Activated T-helper 9 cell treated with anti-CD3 and anti-CD28 coated beads, Interleukin-2, amount 50 U/mL, for 16 hours (primary cell): ENCODE results near the gene PDGFB.
"Not testable (repeated sequence)": the region's sequence is repeated elsewhere in the genome, so short reads cannot be mapped to it uniquely, and the experiment has no call there.

ENCODE experiments used
- DNase-seq: peaks from one replicate; pipeline ENCODE4 v3.0.0-alpha.2; 2020; ENCODE audit warnings: low read depth

PDGFB gene

DNA sequence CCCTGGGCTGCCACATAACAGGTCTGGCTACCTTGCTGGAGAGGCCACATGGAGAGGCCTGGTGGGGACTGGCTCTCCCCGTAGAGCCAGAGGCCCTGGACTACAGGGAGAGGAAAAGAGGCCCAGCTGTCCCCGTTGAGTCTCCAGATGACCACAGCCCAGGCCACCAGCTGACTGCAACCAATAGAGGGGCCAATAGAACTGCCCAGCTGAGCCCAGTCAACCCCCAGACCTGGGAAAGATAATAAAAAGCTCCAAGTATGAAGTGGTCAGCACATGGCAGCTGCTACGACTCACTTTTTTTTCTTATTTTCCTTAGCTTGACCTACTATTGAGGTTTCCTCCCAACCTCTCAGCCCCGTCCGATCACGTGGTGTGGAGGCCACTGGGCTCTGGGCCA lies 18.4 kb downstream of the PDGFB start:
- DNase-seq: no peak

DNA sequence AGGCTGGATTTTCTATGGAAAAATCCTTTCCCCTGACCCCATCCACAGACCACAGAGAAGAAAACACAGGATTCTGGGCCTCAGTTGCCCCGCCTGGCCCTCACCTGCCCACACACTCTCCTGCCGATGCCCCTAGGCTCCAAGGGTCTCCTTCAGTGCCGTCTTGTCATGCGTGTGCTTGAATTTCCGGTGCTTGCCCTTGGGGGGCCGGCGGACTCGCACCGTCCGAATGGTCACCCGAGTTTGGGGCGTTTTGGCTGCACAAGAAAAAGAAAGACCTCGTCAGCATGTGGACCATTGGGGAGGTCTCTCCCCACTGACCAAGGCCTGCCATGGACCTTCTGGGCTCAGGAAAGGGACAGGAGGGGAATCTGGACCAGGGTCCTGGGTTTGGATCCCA lies 19.2 kb downstream of the PDGFB start:
- DNase-seq: no peak

GRCh38 chr22:39224550-39224949 lies 20.2 kb downstream of the PDGFB start:
- no peak for DNase-seq

- DNase-seq: no peak
Observed at GRCh38 chr22:39223091-39223710, 21.6 kb downstream of the PDGFB start.

DNA sequence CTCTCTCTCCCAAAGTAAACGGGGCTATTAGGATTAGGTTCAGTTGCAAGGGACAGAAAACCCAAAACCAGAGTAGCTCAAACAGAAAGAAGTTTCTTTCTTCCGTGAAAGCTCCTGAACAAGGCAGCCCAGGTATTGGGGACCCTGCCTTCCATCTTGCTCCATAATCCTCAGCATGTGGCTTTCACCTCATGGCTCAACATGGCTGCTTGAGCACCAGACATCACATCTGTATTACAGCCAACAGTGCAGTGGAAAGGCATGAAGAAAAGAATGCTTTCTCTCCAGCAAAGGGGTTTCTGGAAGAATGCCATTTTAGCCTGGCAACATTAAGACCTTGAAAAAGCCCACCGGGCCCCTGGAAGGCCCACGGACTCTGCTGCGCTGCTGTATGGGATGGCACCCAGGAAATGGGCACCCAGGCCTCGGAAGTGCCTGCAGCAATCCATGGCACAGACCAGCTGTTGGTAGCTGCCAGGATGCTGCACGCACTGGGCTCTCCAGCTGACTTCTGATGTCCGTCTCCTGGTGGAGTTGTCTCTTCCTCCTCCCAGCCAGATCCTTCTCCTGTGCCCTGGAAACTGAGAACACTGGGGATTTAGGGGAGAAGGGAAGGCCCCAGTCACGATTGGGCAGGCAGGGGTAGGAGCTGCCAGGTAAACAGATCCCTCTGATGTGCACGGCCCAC lies 22.6 kb downstream of the PDGFB start:
- no peak for DNase-seq

GRCh38 chr22:39220890-39221850 lies 23.6 kb downstream of the PDGFB start:
- no peak for DNase-seq

DNA sequence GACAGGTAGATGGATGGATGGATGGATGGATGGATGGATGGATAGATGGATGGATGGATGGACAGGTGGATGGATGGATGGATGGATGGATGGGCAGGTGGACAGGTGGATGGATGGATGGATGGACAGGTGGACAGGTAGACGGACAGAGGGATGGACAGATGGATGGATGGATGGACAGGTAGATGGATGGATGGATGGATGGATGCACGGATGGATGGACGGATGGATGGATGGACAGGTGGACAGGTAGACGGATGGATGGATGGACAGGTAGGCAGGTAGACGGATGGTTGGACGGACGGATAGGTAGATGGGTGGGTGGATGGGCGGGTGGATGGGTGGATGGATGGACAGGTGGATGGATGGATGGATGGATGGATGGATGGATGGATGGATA lies 24.3 kb downstream of the PDGFB start:
- no peak for DNase-seq

- no peak for DNase-seq
Observed at GRCh38 chr22:39219071-39220039, 25.4 kb downstream of the PDGFB start.

GRCh38 chr22:39218432-39218831 lies 26.4 kb downstream of the PDGFB start:
- not testable (repeated sequence) for DNase-seq

DNA sequence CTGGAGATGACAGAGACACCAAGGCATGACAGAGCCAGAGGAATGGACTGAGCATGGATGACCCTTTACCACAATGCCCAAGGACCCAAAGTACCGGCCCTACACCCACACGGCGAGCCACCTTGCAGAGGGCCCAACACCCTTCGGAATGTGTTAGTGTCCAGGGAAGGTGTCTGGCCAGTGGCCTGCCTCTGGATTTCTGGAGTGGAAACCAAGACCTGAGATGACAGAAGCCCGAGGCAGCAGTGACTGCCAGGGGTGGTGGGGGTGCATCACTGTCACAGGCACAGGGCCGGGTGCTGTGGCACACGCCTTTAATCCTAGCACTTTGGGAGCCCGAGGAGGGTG lies 28.7 kb downstream of the PDGFB start:
- no peak for DNase-seq

DNA sequence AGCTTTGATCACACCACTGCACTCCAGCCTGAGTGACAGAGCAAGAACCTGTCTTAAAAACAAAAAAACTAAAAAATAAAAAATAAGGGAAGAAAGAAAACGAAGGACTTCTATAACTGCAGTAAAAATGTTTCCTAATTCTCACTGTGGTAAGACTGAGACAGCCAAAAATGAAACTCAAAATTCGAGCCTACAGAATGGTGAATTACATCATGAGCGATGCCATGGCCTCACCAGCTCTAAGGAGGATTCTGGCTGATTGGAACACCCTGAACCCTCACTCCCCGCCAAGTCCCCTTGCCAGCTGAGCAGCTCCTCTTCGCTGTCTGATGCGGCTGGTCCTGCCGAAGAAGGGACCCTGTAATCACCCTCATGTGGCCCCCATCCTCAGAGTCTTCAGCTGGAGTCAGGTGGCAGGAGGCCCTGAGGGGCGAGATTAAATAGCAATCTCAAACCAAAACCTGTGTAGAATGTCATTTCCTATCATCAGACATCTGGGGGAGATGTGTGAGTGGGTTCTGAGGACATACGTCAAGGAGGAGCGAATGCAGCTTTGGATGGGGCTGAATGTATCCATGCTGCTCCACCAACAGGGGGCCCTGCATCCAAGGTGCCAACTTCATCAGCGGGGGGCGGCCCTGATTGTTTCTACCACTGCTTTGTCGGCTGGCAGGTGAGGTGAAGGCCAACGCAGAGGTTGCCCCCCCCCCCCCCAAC lies 29.2 kb downstream of the PDGFB start:
- no peak for DNase-seq

DNA sequence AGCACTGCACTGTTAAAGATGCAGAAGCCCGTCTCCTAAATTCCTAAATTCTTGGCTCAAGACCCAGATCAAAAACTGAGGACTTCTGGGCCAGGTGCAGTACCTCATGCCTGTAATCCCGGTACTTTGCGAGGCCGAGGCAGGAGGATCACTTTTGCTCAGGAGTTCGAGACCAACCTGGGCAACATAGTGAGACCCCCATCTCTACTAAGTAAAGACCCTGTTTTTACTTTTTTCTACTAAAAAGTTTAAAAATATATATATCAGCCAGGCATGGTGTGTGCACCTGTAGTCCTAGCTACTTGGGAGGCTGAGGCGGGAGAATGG lies 29.7 kb downstream of the PDGFB start:
- no peak for DNase-seq

GRCh38 chr22:39214383-39215069 lies 30.3 kb downstream of the PDGFB start:
- DNase-seq: no peak

DNA sequence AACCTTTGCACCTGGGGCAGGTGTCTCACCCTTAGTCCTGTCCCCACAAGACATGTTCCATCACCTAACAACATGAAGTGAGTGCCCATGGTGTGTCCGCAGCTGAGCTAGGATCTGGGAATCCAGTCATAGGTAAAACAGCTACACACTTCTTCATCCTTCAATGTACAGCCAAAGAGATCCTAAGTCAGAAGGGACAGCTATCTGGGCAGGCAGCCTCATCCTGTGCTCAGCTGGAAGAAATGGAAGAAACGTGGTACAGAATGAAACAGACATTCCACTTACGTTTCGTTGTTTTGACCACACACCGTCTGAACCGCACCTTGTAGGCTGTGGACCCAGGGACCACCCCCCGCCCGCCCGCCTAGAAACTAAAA lies 30.8 kb downstream of the PDGFB start:
- no peak for DNase-seq

DNA sequence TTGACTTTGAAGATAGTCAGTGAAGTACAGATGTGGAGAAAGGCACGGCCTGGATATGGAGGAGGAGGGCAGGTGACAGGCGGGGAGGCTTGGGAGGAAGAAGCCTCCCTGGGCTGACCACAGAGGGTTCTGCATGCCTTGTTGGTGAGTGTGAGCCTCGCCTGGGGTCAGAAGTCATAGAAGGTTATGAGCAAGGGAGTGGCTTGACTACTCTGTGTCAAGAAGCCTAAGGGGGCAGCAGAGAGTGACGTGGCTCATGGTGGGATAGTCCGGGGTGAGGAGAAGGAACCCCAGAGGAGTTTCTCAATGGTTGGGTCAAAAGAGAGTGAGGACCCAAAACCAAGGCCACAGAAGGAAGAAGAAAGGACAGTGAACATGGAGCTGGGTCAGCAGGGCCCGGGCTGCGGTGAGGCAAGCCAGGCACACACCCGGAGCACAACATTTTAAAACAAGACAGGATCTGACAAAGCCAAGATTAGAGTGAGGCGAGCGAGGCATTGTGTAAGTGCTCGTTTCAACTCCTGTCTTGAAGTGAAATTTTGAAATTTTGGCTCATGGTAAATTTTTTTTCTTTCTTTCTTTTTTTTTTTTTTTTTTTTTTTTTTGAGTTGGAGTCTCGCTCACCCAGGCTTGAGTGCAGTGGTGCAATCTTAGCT lies 31.9 kb downstream of the PDGFB start:
- no peak for DNase-seq

DNA sequence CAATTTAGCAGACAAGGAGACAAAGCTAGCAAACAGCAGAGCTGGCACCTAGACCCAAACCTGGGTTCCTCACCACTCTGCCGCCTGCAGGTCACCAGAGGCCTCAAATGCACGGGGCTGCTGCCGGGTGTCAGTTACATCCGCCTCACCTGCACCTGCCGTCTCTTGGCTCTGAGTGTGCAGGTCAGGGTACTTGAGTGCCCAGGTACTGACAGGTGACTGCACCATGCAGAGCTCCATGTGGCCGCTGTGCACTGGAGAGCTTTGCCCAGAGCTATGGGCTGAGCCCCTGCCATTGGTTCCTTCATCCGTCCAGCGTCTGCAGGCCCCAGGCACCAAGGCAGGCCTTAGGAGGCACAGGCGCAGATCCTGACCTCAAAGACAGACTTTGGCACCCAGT lies 35.0 kb downstream of the PDGFB start:
- DNase-seq: no peak

GRCh38 chr22:39208013-39208680 lies 36.6 kb downstream of the PDGFB start:
- DNase-seq: no peak

GRCh38 chr22:39207141-39208012 lies 37.4 kb downstream of the PDGFB start:
- DNase-seq: no peak

DNA sequence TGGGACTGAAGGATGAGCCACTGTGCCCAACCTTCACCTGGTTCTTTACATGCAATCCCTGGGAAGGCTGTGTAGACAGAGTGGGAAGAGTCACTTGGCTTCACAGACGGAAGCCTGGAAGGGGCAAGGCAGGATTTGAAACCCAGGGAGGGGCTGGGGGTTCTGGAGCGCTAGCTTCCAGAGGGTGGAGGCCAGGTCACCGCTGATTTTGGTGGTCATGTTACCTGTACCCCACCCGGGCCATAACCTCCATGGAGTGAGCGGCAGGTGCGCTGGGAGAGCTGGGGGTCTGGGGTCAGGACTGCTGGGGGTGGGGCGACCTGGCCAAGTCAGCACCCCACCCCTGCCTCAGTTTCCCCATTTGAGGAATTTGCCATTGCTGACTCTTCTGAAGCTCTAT lies 38.3 kb downstream of the PDGFB start:
- no peak for DNase-seq
